ENCODE measurements around the gene ANKRD39. TPM values are rescaled to one million over a fixed set of nuclear protein-coding genes. Genes with fewer than 3 reads are reported as not detected.
A peak's percentile ranks its signal among the peaks of the same experiment; 100 is the strongest.

ANKRD39 gene
- total and polyA plus RNA-seq, 2 donors (not counting 1 experiment from before 2014, with no cell fraction given): 14.8 to 19.3 TPM

DNA sequence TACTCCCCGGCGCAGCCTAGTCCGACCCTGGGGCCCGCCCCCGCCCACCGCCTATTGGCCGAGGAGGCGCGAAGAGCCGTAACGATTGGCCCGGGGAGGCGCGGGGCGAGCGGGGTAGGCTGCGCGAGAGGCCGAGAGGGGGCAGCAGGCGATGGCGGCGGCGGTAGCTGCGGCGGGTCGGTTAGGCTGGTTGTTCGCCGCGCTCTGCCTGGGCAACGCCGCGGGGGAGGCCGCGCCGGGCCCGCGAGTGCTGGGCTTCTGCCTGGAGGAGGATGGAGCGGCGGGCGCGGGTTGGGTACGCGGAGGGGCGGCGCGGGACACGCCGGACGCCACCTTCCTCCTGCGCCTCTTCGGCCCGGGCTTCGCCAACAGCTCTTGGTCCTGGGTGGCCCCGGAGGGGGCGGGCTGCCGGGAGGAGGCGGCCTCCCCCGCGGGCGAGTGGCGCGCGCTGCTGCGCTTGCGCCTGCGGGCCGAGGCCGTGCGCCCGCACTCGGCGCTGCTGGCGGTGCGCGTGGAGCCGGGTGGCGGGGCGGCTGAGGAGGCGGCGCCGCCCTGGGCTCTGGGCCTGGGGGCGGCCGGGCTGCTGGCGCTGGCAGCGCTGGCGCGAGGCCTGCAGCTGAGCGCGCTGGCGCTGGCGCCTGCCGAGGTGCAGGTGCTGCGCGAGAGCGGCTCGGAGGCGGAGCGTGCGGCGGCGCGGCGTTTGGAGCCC is 41.5 kb downstream of the ANKRD39 start, which contains the start of gene CNNM3:
CNNM3 (plus strand) TSS at position 142 of the 709 bp plus-strand sequence; CDS start at position 152, 10 bp downstream.
- H3K4me3 Mint-ChIP-seq: peak within 1 kb of the TSS; percentile 93
- DNase-seq (peak; percentile 96), ATAC-seq (ENCODE audit: low read depth) (peak; percentile 91)
- ChIA-PET POLR2A (interaction anchor here (0.5 to 2.3 kb wide), 9 partner anchors 10 to 670 kb away, joined by 3 to 14 read pairs (median 6); partner anchors contain the start of genes ANKRD39, CNNM4 and KANSL3), CTCF (interaction anchor here (0.7 to 3.8 kb wide), 14 partner anchors 10 to 608 kb away, joined by 3 to 29 read pairs (median 4); partner anchors contain the start of genes ANKRD39, CNNM4 and STARD7)
- no peaks in the 10 kb centered on the region for H3K27me3 Mint-ChIP-seq
- H3K4me1 Mint-ChIP-seq: peaks cover 57% of the 10 kb centered on the region
- Histone ChIP-seq H3K4me2 (replicated peaks; ENCODE audit: low read depth, low read length, poor library complexity, severe bottlenecking) (peak within 1 kb of the TSS; percentile 87), H3K27me3 (replicated peaks in 1 of 4; ENCODE audit: control extremely low read depth in 1 of 4, control insufficient read depth in 3 of 4, insufficient read depth in 4 of 4, low read length in 3 of 4) (no peaks in the 10 kb centered on the region), H3K79me2 (ENCODE audit: control insufficient read depth, insufficient read depth, low read length) (peaks cover 45% of the 10 kb centered on the region), H3K4me3 (ENCODE audit: control extremely low read depth in 1 of 5, extremely low read depth in 1 of 5, insufficient read depth in 1 of 5, low read depth in 2 of 5, low read length in 4 of 5) (peak within 1 kb of the TSS; percentile 59 to 95 (median 81)), H3K4me1 (ENCODE audit: control insufficient read depth in 2 of 2, insufficient read depth in 2 of 2, low read length in 2 of 2) (peaks cover 34 to 37% of the 10 kb centered on the region in 2 donors), H3K9ac (ENCODE audit: low read length) (peak within 1 kb of the TSS; percentile 89), H2AFZ (ENCODE audit: insufficient read depth, low read depth, low read length, poor library complexity, severe bottlenecking) (peak within 1 kb of the TSS; percentile 99), H3K36me3 (replicated peaks in 1 of 2; ENCODE audit: control extremely low read depth in 1 of 2, control insufficient read depth in 1 of 2, extremely low read depth in 1 of 2, insufficient read depth in 2 of 2, low read length in 1 of 2) (peaks cover 0 to 13% of the 10 kb centered on the region in 2 experiments), H3K27ac (ENCODE audit: low read length in 2 of 2) (peak within 1 kb of the TSS; percentile 19 to 76), H3K9me3 (ENCODE audit: control extremely low read depth in 1 of 3, control insufficient read depth in 2 of 3, insufficient read depth in 1 of 3, low read length in 2 of 3) (no peaks in the 10 kb centered on the region), H4K20me1 (ENCODE audit: control insufficient read depth, insufficient read depth, low read length, poor library complexity, severe bottlenecking) (peaks cover 43% of the 10 kb centered on the region)
- no peak for TF ChIP-seq EZH2 (IDR thresholded peaks at IDR 0.05; ENCODE audit: borderline replicate concordance, insufficient read depth, low read depth, low read length, poor library complexity, severe bottlenecking)
- TF ChIP-seq, protein P1, sequence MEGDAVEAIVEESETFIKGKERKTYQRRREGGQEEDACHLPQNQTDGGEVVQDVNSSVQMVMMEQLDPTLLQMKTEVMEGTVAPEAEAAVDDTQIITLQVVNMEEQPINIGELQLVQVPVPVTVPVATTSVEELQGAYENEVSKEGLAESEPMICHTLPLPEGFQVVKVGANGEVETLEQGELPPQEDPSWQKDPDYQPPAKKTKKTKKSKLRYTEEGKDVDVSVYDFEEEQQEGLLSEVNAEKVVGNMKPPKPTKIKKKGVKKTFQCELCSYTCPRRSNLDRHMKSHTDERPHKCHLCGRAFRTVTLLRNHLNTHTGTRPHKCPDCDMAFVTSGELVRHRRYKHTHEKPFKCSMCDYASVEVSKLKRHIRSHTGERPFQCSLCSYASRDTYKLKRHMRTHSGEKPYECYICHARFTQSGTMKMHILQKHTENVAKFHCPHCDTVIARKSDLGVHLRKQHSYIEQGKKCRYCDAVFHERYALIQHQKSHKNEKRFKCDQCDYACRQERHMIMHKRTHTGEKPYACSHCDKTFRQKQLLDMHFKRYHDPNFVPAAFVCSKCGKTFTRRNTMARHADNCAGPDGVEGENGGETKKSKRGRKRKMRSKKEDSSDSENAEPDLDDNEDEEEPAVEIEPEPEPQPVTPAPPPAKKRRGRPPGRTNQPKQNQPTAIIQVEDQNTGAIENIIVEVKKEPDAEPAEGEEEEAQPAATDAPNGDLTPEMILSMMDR (IDR thresholded peaks at IDR 0.05): peak; percentile 73
- WGBS (ENCODE audit: insufficient coverage): under 1% methylated on average over 103 of the region's 103 CpGs
- peak within 1 kb of the TSS; percentile 93 for H3K27ac Mint-ChIP-seq
- intact Hi-C loops (cut with micrococcal nuclease): loop anchor here (1.0 to 5.0 kb wide), 8 partner anchors 10 to 479 kb away; partner anchors contain the start of genes ANKRD39, ARID5A, CNNM4 and KANSL3
- no peaks in the 10 kb centered on the region for H3K9me3 Mint-ChIP-seq (ENCODE audit: insufficient read depth)

Measured in B cell (primary cell).